AG09319 (cell line): ENCODE measurements around the gene AQP10.
"Not testable (repeated sequence)": the region's sequence is repeated elsewhere in the genome, so short reads cannot be mapped to it uniquely, and the experiment has no call there.

Experiments
- DNase-seq: peaks from one replicate; pipeline ENCODE4 v3.0.0-alpha.2; 2010; ENCODE audit warnings: low read depth; ENCODE audit errors: extremely low read depth
- TF ChIP-seq, protein P1 (sequence below): IDR thresholded peaks from 2 replicates; pipeline ENCODE4 v1.5.1; 2011; ENCODE audit warnings: low read depth, mild to moderate bottlenecking, inconsistent platforms, low read length, moderate library complexity

Gene AQP10

DNA sequence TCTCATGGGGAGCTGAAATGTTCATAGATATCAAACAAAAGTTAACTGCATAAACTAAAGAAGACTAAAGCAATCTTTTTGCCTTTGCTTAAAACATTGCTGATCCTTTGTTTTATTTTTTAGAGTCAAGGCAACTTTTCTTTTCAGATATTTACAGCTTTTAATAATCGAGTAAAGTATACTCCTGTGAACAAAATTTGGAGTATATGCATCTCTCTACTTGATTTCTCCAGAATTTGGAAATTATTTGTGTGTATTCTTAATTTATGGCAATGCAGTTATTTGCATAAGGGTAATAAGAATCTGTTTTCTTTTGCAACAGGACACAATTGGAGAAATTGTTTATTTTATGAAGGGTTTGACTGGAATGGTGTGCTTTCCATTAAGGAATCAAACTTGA, 4.2 kb upstream of the AQP10 start:
- DNase-seq, result no peak
- TF ChIP-seq, protein P1, sequence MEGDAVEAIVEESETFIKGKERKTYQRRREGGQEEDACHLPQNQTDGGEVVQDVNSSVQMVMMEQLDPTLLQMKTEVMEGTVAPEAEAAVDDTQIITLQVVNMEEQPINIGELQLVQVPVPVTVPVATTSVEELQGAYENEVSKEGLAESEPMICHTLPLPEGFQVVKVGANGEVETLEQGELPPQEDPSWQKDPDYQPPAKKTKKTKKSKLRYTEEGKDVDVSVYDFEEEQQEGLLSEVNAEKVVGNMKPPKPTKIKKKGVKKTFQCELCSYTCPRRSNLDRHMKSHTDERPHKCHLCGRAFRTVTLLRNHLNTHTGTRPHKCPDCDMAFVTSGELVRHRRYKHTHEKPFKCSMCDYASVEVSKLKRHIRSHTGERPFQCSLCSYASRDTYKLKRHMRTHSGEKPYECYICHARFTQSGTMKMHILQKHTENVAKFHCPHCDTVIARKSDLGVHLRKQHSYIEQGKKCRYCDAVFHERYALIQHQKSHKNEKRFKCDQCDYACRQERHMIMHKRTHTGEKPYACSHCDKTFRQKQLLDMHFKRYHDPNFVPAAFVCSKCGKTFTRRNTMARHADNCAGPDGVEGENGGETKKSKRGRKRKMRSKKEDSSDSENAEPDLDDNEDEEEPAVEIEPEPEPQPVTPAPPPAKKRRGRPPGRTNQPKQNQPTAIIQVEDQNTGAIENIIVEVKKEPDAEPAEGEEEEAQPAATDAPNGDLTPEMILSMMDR, result no peak

DNA sequence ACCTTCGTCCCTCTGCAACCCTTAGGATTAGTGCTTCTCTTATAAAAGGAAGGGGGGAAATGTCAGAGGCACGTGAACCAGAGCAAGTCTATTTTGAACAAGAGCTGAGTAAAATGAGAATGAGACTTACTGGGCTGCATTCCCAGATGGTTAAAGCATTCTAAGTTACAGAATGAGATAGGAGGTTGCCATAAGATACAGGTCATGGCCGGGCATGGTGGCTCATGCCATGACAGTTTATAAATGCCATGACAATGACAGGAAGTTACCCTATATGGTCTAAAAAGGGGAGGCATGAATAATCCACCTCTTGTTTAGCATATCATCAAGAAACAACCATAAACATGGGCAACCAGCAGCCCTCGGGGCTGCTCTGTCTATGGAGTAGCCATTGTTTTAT, 2.5 kb upstream of the AQP10 start:
- TF ChIP-seq, protein P1, result no peak
- DNase-seq, result no peak

DNA sequence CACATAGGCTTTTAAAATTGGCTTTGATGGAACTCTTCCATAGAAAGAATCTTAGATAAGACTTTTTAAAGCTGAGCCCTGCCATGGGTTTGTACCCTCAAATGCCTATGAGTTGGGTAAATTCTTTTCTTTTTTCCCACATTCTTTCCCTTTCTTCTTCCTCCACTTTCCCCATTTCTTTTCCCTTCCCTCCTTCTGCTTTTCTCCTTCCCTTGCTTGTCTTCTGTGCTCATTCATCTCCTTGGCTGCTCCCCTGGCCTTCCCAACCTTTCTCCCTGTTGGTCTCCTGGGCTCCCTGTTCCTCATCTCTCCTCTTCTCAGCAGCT, 679 bp downstream of the AQP10 start:
- DNase-seq, result not testable (repeated sequence)

DNA sequence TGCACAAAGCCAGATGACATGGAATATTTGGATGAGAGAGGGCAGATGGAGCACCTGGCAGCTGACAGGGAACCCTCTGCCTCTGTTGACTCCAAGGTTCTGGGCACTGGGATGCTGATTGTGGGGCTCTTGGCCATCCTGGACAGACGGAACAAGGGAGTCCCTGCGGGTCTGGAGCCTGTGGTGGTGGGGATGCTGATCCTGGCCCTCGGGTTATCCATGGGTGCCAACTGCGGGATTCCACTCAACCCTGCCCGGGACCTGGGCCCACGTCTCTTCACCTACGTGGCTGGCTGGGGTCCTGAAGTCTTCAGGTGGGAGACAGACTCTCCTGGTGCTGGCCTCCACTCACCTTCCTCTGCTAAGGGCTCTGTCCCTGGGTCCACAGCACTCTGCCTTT, 2.6 kb downstream of the AQP10 start:
- TF ChIP-seq, protein P1, result no peak
- DNase-seq, result no peak

DNA sequence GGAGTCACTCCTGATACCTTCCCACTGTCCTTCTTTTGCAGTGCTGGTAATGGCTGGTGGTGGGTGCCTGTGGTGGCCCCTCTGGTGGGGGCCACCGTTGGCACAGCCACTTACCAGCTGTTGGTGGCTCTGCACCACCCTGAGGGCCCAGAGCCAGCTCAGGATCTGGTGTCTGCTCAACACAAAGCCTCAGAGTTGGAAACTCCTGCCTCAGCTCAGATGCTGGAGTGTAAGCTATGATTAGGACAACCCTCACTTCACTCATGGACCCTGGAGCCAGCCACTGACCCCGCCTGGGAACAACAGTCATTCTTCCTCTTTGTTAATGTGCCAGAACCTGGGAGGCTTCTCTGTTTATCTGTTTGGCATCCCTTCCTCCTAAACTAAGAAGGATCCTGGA, 3.3 kb downstream of the AQP10 start:
- TF ChIP-seq, protein P1, result no peak
- DNase-seq, result no peak

DNA sequence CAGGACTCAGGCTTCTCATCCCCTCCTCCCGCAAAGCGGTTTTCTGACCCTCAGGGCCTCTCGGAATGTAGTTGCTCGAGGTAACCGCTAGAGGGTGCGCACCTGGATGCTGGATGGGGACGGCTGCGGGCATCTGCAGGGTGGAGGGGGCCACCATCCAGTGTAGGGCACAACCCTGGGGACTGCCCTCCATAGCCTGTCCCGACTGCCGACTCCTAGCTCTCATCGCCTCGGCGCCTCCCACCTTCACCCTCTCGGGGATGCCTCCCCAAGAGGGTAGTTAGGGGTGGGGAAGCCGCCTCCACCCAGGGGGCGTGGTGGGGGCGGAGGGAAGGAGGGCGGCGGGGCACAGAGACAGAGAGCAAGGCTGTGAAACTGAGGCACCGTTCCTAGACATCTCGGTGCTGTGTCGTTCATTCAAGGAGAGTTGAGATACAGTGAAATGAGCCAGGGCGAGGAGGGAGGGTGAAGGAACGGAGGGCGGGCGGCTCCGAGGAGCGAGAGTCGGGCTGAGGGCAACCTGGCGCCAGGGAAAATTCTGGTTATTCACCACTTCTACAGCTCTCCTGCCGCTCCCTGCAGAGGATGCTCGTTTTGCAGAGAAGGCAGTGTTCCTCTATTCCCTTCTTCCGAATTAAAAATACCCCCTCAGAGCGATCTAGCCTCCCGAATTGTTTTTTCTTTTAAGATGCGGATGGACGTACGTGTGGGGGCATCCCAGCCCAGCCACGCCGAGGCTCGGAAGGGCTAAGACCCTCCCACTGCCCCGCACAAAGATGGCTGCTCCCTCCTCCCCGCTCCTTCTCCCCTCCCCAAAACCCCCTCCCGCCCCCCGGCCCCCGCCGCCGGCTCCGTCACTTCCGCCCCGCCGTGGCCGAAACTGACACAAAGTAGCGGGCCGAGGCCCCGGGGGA, 4.0 kb downstream of the AQP10 start, which contains the start of gene ATP8B2:
Gene ATP8B2 (plus strand): TSS at position 857 of the 914 bp plus-strand sequence. CDS start 2,617 bp downstream, outside the sequence.
- DNase-seq, result no peak
- TF ChIP-seq, protein P1, result peak; percentile 91

DNA sequence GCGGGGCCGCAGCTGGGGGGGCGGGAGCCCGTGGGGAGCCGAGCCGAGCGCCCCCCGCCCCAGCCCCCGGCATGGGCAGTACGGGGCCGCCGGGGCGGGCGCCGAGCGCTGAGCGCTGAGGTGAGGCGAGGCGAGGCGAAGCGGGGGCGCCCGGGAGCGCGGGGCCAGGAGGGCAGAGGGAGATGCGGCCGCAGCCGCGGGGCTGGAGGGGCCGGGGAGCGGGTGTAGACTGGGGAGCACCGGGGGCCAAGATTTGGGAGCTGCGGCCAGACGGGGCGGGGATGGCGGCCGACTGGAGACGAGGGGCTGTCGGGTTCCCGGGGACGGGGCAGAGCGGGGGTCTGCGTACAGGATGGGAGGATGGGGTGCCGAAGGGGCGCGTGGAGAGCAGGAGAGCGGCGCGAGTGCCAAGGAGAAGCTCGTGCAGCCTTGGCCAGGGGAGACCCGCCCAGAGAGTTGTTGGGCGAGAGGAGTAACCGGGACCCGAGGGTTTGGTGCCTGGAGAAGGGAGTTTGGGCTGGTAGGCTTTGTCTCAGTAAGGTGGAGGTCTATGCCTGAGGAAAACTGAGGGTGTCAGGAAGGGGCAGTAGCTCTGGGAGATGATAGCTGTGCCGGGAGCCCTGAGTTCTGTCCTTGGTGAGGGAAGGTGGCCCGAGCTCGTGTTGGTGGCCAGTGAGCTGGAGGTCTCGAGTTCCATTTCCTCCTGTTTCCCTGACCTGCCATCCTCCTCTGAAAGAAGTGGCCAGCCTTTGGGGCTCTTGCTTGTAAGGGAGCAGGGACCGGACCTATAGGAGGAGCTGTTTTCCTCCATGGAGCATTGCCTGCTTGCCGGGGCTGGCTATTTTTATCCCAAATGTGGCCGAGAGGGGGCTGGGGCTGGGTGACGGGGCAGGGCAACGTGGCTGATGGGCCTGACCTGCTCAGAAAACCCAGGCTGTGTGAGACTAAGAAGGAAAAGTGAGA, 5.0 kb downstream of the AQP10 start:
- DNase-seq, result peak; percentile 77
- TF ChIP-seq, protein P1, result peak; percentile 78
